Suprapubic skin (tissue), 4 donors: Measurements from ENCODE around the gene LSP1.

ENCODE experiments used
- EP300 ChIP-seq: sonication (generic); formaldehyde crosslinking; IDR thresholded peaks from one replicate; pipeline ENCODE4 v1.6.1; 2017; ENCODE audit warnings: antibody characterized with exemption
- POLR2AphosphoS5 ChIP-seq, 3 donors: sonication (generic); formaldehyde crosslinking; IDR thresholded peaks; one replicate each; pipeline ENCODE4 v1.6.1; 2017; ENCODE audit warnings: antibody characterized with exemption in 3 of 3
- TF ChIP-seq, protein P1 (sequence below), 2 donors: fragments of 200-600 bp in 1 of 2; fragments of 450-650 bp in 1 of 2; sonication (generic) in 1 of 2; IDR thresholded peaks; one replicate each; pipeline ENCODE4 v1.5.1; 2016 to 2019; ENCODE audit warnings: antibody characterized with exemption in 2 of 2, mild to moderate bottlenecking in 1 of 2, moderate library complexity in 1 of 2

DNA sequence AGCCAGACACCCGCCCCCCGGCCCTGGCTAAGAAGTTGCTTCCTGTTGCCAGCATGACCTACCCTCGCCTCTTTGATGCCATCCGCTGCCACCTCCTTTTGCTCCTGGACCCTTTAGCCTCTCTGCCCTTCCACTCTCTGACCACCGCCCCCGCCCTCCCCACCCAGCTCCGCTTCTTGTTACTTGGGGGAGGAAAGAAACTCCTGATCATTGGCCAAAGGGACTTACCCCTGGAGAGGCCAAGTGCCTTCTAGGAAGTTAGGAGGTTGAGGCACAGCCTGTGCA is 38.9 kb downstream of the LSP1 start, which contains the start of gene PRR33:
- TF ChIP-seq, protein P1, sequence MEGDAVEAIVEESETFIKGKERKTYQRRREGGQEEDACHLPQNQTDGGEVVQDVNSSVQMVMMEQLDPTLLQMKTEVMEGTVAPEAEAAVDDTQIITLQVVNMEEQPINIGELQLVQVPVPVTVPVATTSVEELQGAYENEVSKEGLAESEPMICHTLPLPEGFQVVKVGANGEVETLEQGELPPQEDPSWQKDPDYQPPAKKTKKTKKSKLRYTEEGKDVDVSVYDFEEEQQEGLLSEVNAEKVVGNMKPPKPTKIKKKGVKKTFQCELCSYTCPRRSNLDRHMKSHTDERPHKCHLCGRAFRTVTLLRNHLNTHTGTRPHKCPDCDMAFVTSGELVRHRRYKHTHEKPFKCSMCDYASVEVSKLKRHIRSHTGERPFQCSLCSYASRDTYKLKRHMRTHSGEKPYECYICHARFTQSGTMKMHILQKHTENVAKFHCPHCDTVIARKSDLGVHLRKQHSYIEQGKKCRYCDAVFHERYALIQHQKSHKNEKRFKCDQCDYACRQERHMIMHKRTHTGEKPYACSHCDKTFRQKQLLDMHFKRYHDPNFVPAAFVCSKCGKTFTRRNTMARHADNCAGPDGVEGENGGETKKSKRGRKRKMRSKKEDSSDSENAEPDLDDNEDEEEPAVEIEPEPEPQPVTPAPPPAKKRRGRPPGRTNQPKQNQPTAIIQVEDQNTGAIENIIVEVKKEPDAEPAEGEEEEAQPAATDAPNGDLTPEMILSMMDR (IDR thresholded peaks at IDR 0.05) = no peak
- no peak for TF ChIP-seq EP300
- TF ChIP-seq POLR2AphosphoS5 (IDR thresholded peaks at IDR 0.05) = no peak
